Trophoblast cell (in vitro differentiated cells and primary cell): Measurements from ENCODE around the gene PDIA5.

Source experiments
- DNase-seq, 2 donors: peaks; one replicate each; pipeline ENCODE4 v3.0.0-alpha.2; 2016
- H2AFZ ChIP-seq: 2 replicates; pipeline ENCODE4 v1.6.1; 2013; ENCODE audit warnings: low read length, moderate library complexity, mild to moderate bottlenecking; ENCODE audit not compliant: insufficient read depth, poor library complexity
- H2AK5ac ChIP-seq: 2 replicates; pipeline ENCODE4 v1.6.1; 2013; ENCODE audit warnings: mild to moderate bottlenecking, low read length
- H2BK120ac ChIP-seq: 2 replicates; pipeline ENCODE4 v1.6.1; 2013; ENCODE audit warnings: low read length, mild to moderate bottlenecking, moderate library complexity; ENCODE audit not compliant: insufficient read depth, poor library complexity
- H2BK12ac ChIP-seq: 2 replicates; pipeline ENCODE4 v1.6.1; 2013; ENCODE audit warnings: mild to moderate bottlenecking, low read length, moderate library complexity
- H2BK5ac ChIP-seq: 2 replicates; pipeline ENCODE4 v1.6.1; 2013; ENCODE audit warnings: low read length, low read depth, moderate library complexity, mild to moderate bottlenecking; ENCODE audit not compliant: poor library complexity
- H3K14ac ChIP-seq: 2 replicates; pipeline ENCODE4 v1.6.1; 2013; ENCODE audit warnings: mild to moderate bottlenecking, low read length
- H3K18ac ChIP-seq: 2 replicates; pipeline ENCODE4 v1.6.1; 2013; ENCODE audit warnings: mild to moderate bottlenecking, low read length
- H3K23ac ChIP-seq: 2 replicates; pipeline ENCODE4 v1.6.1; 2013; ENCODE audit warnings: low read length
- H3K27ac ChIP-seq: 2 replicates; pipeline ENCODE4 v1.5.1; 2013; ENCODE audit warnings: low read depth, mild to moderate bottlenecking, inconsistent platforms, low read length, moderate library complexity
- H3K27me3 ChIP-seq: 2 replicates; pipeline ENCODE4 v1.6.1; 2013; ENCODE audit warnings: inconsistent platforms, mild to moderate bottlenecking, low read length, moderate library complexity; ENCODE audit not compliant: insufficient read depth
- H3K36me3 ChIP-seq, 2 experiments: 1 replicate in 1 of 2; 2 replicates in 1 of 2; pipeline ENCODE4 v1.6.1; 2013; ENCODE audit warnings: low read length in 2 of 2, mild to moderate bottlenecking in 2 of 2, moderate library complexity in 1 of 2; ENCODE audit not compliant: insufficient read depth in 2 of 2, control insufficient read depth in 1 of 2
- H3K4ac ChIP-seq: 2 replicates; pipeline ENCODE4 v1.6.1; 2013; ENCODE audit warnings: low read depth, mild to moderate bottlenecking, low read length, moderate library complexity
- H3K4me1 ChIP-seq, 2 experiments: 1 replicate in 1 of 2; 2 replicates in 1 of 2; pipeline ENCODE4 v1.6.1; 2013; ENCODE audit warnings: low read length in 2 of 2, mild to moderate bottlenecking in 2 of 2, moderate library complexity in 1 of 2; ENCODE audit not compliant: insufficient read depth in 2 of 2, control insufficient read depth in 1 of 2
- H3K4me2 ChIP-seq: 2 replicates; pipeline ENCODE4 v1.6.1; 2013; ENCODE audit warnings: inconsistent platforms, mild to moderate bottlenecking, low read length, moderate library complexity
- H3K4me3 ChIP-seq: 2 replicates; pipeline ENCODE4 v1.5.1; 2013; ENCODE audit warnings: mild to moderate bottlenecking, low read depth, low read length, inconsistent platforms
- H3K79me1 ChIP-seq: one replicate; pipeline ENCODE4 v1.6.1; 2013; ENCODE audit warnings: low read length
- H3K79me2 ChIP-seq: 2 replicates; pipeline ENCODE4 v1.6.1; 2013; ENCODE audit warnings: low read length, mild to moderate bottlenecking; ENCODE audit not compliant: control insufficient read depth, insufficient read depth, poor library complexity
- H3K9ac ChIP-seq: 2 replicates; pipeline ENCODE4 v1.6.1; 2013; ENCODE audit warnings: mild to moderate bottlenecking, low read length
- H3K9me3 ChIP-seq: 2 replicates; pipeline ENCODE4 v1.6.1; 2013; ENCODE audit warnings: low read depth, mild to moderate bottlenecking, control low read depth, inconsistent platforms, low read length; ENCODE audit not compliant: insufficient read depth
- H4K12ac ChIP-seq: 2 replicates; pipeline ENCODE4 v1.6.1; 2013; ENCODE audit warnings: low read depth, mild to moderate bottlenecking, low read length, moderate library complexity
- H4K8ac ChIP-seq: 2 replicates; pipeline ENCODE4 v1.6.1; 2013; ENCODE audit warnings: low read depth, mild to moderate bottlenecking, low read length, moderate library complexity
- H4K91ac ChIP-seq: one replicate; pipeline ENCODE4 v1.6.1; 2013; ENCODE audit warnings: low read depth, mild to moderate bottlenecking, low read length, moderate library complexity
- WGBS: extraction: QIAGEN DNeasy Blood & Tissue Kit; methylation state at CpG from one replicate; pipeline ENCODE4 v1.1.7; 2013; ENCODE audit warnings: missing lambda C conversion rate; ENCODE audit not compliant: insufficient read length, insufficient coverage; ENCODE audit errors: extremely low coverage; 5-methylcytosine and 5-hydroxymethylcytosine counted together

The PDIA5 gene

DNA sequence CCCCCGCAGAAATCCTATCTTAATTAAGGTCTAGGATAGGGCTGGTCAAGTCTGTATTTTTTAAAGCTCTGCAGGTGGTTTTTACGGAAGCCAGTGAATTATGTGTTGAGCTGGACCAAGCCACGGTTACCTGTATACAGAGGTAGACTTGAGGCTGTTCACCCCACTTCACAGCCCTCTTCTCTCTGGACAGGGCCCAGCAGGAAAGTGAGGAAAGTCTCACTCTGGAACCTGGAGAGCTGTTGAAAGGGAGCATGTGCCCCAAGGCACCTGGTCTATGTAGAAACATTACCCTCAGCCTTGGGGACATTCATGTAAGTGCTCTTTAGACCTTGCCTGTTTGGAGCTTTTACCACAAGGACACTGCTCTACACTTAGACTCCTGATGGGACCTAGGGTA is 46.1 kb upstream of the PDIA5 start:
- peaks cover 8 to 10% of the 10 kb centered on the region in 2 experiments for H3K4me1 ChIP-seq
- no peaks in the 10 kb centered on the region for H3K9me3 ChIP-seq
- H2AFZ ChIP-seq = no peak overlapping the region
- H3K79me1 ChIP-seq = no peaks in the 10 kb centered on the region
- no peak overlapping the region for H2BK5ac ChIP-seq
- H3K79me2 ChIP-seq = no peaks in the 10 kb centered on the region
- no peak overlapping the region for H3K4me2 ChIP-seq
- H3K27me3 ChIP-seq = peaks cover 7% of the 10 kb centered on the region
- H3K4ac ChIP-seq = no peak overlapping the region
- no peak overlapping the region for H4K91ac ChIP-seq
- no peak overlapping the region for H3K9ac ChIP-seq
- H2BK120ac ChIP-seq = no peak overlapping the region
- no peak overlapping the region for H4K12ac ChIP-seq
- no CpG with 5 or more reads among the region's 3 CpGs for whole genome bisulfite sequencing
- no peak overlapping the region for H3K14ac ChIP-seq
- DNase-seq = no peak
- H3K23ac ChIP-seq = no peak overlapping the region
- H3K27ac ChIP-seq = no peak overlapping the region
- no peak overlapping the region for H2AK5ac ChIP-seq
- H3K18ac ChIP-seq = no peak overlapping the region
- no peak overlapping the region for H3K4me3 ChIP-seq
- H2BK12ac ChIP-seq = no peak overlapping the region
- H3K36me3 ChIP-seq = no peaks in the 10 kb centered on the region
- H4K8ac ChIP-seq = no peak overlapping the region

DNA sequence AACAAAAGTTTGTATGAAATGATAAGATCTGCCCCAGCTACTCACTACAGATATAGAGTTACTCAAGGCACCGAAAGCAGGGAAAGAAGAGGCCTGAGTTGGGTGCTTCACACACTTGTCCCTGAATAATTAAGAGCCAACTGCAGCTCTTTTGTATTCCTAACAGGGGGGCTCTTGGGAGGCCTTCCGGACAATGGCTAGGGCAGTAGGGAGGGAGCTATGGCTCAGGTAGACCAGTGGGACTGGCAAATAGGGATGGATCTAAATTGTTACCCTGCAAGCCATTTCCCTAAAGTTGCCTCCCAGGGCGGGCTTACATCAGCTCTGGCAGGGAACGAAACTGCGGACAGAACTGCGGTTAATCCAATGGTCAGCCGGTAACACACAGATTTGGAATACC is 45.4 kb upstream of the PDIA5 start:
- Histone ChIP-seq H3K9me3 (no peaks in the 10 kb centered on the region), H3K23ac (no peak overlapping the region), H3K27me3 (peaks cover 12% of the 10 kb centered on the region), H4K12ac (no peak overlapping the region), H3K4me1 (peaks cover 8 to 12% of the 10 kb centered on the region in 2 experiments), H3K27ac (no peak overlapping the region), H3K4me2 (no peak overlapping the region), H3K79me2 (no peaks in the 10 kb centered on the region), H3K9ac (no peak overlapping the region), H2BK12ac (no peak overlapping the region), H4K8ac (no peak overlapping the region), H3K4ac (no peak overlapping the region), H2AFZ (no peak overlapping the region), H3K14ac (no peak overlapping the region), H3K18ac (no peak overlapping the region), H2AK5ac (no peak overlapping the region), H2BK120ac (no peak overlapping the region), H3K79me1 (no peaks in the 10 kb centered on the region), H3K4me3 (no peak overlapping the region), H4K91ac (no peak overlapping the region), H2BK5ac (no peak overlapping the region), H3K36me3 (no peaks in the 10 kb centered on the region)
- DNase-seq = no peak
- WGBS = no CpG with 5 or more reads among the region's 7 CpGs

DNA sequence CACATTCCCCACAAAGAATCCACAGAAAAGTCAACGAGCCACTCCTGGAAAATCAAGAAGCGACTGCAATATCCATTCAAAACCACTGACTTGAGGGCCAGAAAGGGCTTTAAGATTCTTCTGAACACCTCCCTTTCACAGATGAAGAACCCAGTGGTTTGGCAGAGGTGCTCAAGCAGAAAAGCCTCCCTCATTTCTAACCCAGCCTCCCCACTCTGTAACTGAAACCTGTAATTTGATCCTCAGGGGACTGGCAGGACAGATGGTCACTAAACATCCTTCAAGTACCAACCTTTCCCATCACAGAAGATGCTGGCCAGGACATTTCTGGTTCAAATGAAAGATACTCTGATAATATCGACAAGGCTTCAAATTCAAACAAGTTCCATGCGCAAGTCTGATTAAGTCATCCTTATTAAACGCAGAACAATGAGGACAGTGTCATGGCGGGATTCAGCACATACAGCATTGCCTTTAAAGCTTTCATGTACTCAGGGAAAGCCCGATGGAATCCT is 44.8 kb upstream of the PDIA5 start:
- Histone ChIP-seq H2BK120ac (no peak overlapping the region), H3K4me3 (no peak overlapping the region), H2BK12ac (no peak overlapping the region), H4K12ac (no peak overlapping the region), H3K4me1 (peaks cover 15 to 19% of the 10 kb centered on the region in 2 experiments), H3K79me2 (no peaks in the 10 kb centered on the region), H3K23ac (no peak overlapping the region), H3K4me2 (no peak overlapping the region), H3K14ac (no peak overlapping the region), H3K4ac (no peak overlapping the region), H3K9ac (no peak overlapping the region), H3K79me1 (peaks cover 3% of the 10 kb centered on the region), H4K8ac (no peak overlapping the region), H2AFZ (no peak overlapping the region), H3K9me3 (no peaks in the 10 kb centered on the region), H3K27me3 (peaks cover 19% of the 10 kb centered on the region), H2AK5ac (no peak overlapping the region), H3K36me3 (no peaks in the 10 kb centered on the region), H2BK5ac (no peak overlapping the region), H4K91ac (no peak overlapping the region), H3K18ac (no peak overlapping the region), H3K27ac (no peak overlapping the region)
- DNase-seq = no peak
- no CpG with 5 or more reads among the region's 7 CpGs for WGBS

DNA sequence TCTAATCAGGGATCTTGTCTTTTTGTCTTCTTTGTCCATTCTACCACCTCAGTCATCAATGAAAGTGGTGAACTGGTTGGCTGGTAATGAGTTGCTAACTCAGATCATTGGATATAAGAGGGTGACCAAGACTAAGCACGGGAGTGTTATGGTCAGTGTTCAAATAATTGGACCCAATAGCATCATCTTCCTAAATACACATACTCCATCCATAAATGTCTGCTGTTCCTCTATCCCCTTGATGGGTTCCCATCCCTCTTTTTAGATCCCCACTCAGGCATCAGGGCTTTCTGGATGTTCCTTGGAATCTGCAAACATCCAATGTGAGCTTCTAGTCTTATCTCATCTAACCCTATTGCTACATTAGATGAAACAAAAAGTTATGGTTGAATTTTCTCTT is 42.8 kb upstream of the PDIA5 start:
- Histone ChIP-seq H3K4me2 (no peak overlapping the region), H3K79me2 (no peaks in the 10 kb centered on the region)

More for the DNA sequence above, 42.8 kb upstream of the PDIA5 start:
- no peak overlapping the region for H4K91ac ChIP-seq
- H3K23ac ChIP-seq = no peak overlapping the region
- H4K12ac ChIP-seq = no peak overlapping the region
- no peak overlapping the region for H2BK12ac ChIP-seq
- H2AFZ ChIP-seq = no peak overlapping the region
- H3K4me3 ChIP-seq = no peak overlapping the region
- no CpG with 5 or more reads among the region's 1 CpG for WGBS
- H2BK5ac ChIP-seq = no peak overlapping the region
- no peak overlapping the region for H3K27ac ChIP-seq
- no peak overlapping the region for H4K8ac ChIP-seq
- H3K9me3 ChIP-seq = no peaks in the 10 kb centered on the region
- H3K4me1 ChIP-seq = peaks cover 23 to 26% of the 10 kb centered on the region in 2 experiments
- H3K9ac ChIP-seq = no peak overlapping the region
- H3K36me3 ChIP-seq = no peaks in the 10 kb centered on the region
- H2BK120ac ChIP-seq = no peak overlapping the region
- H3K18ac ChIP-seq = no peak overlapping the region
- no peak for DNase-seq
- peaks cover 31% of the 10 kb centered on the region for H3K27me3 ChIP-seq
- no peak overlapping the region for H3K14ac ChIP-seq
- peaks cover 3% of the 10 kb centered on the region for H3K79me1 ChIP-seq
- no peak overlapping the region for H2AK5ac ChIP-seq
- no peak overlapping the region for H3K4ac ChIP-seq
